Body of pancreas (tissue), 4 donors: ENCODE measurements around the gene TCIRG1.

Experiments used
- CTCF ChIP-seq, 7 experiments: fragments of 450-650 bp in 4 of 7; fragments of 200-600 bp in 3 of 7; sonication (generic) in 3 of 7; IDR thresholded peaks; one replicate each; pipeline ENCODE4 v1.5.1; 2016 to 2019; ENCODE audit warnings: antibody characterized with exemption in 7 of 7
- POLR2A ChIP-seq, 3 donors: fragments of 450-650 bp; IDR thresholded peaks; one replicate each; pipeline ENCODE4 v1.6.1; 2016; ENCODE audit warnings: antibody characterized with exemption in 3 of 3, mild to moderate bottlenecking in 2 of 3

- TF ChIP-seq POLR2A (IDR thresholded peaks at IDR 0.05) (no peak), CTCF (IDR thresholded peaks at IDR 0.05) (no peak)
These were observed 20.7 kb upstream of the TCIRG1 start for GRCh38 chr11:68017980-68018729.
